C4-2B (cell line): ENCODE data around the gene ST8SIA1.

Source experiments
- ZFX ChIP-seq: fragments of 450-650 bp; IDR thresholded peaks from 2 replicates; pipeline ENCODE4 v1.6.1; 2017
- TF ChIP-seq, protein P1 (sequence below): fragments of 450-650 bp; conservative IDR thresholded peaks from 2 replicates; pipeline ENCODE4 v1.5.1; 2017; ENCODE audit warnings: mild to moderate bottlenecking

DNA sequence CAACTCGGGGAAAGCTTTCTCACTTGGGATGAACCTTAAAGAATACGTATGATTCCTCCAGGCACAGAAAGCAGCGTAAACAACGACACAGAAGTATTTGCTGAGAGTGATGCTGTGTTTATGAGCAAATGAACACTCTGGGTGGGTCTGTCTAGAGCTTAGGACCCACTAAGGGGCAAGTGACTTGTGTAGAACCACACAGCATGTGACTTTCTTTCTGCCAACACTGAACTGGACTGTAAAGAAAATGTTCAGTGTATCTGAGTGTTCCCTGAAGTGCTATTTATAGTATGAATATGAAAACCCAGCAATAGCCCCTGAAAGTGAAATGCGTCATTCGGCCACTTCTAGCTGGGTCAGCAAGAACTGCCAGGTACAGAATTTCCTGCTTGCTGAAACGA, 78.5 kb downstream of the ST8SIA1 start:
- TF ChIP-seq, protein P1, sequence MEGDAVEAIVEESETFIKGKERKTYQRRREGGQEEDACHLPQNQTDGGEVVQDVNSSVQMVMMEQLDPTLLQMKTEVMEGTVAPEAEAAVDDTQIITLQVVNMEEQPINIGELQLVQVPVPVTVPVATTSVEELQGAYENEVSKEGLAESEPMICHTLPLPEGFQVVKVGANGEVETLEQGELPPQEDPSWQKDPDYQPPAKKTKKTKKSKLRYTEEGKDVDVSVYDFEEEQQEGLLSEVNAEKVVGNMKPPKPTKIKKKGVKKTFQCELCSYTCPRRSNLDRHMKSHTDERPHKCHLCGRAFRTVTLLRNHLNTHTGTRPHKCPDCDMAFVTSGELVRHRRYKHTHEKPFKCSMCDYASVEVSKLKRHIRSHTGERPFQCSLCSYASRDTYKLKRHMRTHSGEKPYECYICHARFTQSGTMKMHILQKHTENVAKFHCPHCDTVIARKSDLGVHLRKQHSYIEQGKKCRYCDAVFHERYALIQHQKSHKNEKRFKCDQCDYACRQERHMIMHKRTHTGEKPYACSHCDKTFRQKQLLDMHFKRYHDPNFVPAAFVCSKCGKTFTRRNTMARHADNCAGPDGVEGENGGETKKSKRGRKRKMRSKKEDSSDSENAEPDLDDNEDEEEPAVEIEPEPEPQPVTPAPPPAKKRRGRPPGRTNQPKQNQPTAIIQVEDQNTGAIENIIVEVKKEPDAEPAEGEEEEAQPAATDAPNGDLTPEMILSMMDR, result no peak
- no peak for TF ChIP-seq ZFX
